HFF-Myc (cell line): ENCODE measurements around the gene CUX1.
A peak's percentile ranks its signal among the peaks of the same experiment; 100 is the strongest.
"Not testable (repeated sequence)": the region's sequence is repeated elsewhere in the genome, so short reads cannot be mapped to it uniquely, and the experiment has no call there.

ENCODE experiments used
- DNase-seq: peaks from one replicate; pipeline ENCODE4 v3.0.0-alpha.2; 2011; ENCODE audit warnings: low read depth; ENCODE audit errors: extremely low read depth
- H3K4me3 ChIP-seq: replicated peaks from 2 replicates; pipeline ENCODE4 v1.5.1; 2011; ENCODE audit warnings: low read depth, mild to moderate bottlenecking, control low read depth, low read length
- CTCF ChIP-seq: IDR thresholded peaks from 2 replicates; pipeline ENCODE4 v1.5.1; 2012; ENCODE audit warnings: mild to moderate bottlenecking, low read depth, low read length, control low read depth; ENCODE audit errors: missing control alignments

CUX1 gene

GRCh38 chr7:102296514-102296913 lies 479.1 kb downstream of the CUX1 start:
- no peak for TF ChIP-seq CTCF
- DNase-seq, result no peak
- H3K4me3 ChIP-seq, result no peak overlapping the region

DNA sequence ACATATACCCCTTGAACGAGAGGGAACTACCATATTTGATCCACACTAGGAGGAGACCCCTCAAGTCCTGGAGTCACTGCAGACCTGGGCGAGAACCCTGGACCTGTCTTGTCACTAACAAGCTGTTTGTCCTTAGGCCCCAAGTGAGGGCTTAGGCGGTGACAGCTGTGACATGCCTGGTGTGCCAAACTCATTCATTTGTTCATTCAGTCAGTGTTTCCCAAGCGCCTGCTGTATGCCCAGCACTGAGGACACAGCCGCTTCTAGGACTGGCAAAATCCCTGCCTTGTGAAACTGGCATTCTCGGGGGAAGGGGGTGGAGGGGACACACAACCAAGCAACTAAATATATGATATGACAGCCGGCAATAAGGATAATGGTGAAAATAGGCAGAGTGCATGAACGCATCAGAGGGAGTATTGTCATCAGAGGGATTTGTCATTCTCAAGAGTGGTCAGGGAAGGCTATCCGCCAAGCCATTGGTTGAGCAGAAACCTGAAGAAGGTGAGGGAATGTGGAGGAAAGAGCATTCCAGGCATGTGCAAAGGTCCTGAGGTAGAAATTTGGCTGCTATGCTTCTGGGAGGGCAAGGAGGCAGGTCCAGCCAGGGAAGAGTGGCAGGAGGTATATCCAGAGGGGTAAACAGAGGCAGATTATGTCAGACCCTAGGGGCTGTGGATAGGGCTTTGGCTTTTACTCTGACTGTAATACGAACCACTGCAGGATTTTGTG lies 480.2 kb downstream of the CUX1 start:
- no peak for DNase-seq
- no peak overlapping the region for H3K4me3 ChIP-seq
- TF ChIP-seq CTCF, result no peak

- DNase-seq, result no peak
- TF ChIP-seq CTCF, result peak; percentile 15
- no peak overlapping the region for H3K4me3 ChIP-seq
Observed at GRCh38 chr7:102300643-102301221, 483.3 kb downstream of the CUX1 start.

- not testable (repeated sequence) for DNase-seq, H3K4me3 ChIP-seq
Observed at GRCh38 chr7:102301367-102301766, 483.9 kb downstream of the CUX1 start.

- no peak overlapping the region for H3K4me3 ChIP-seq
- DNase-seq, result no peak
- no peak for TF ChIP-seq CTCF
Observed at GRCh38 chr7:102302025-102302424, 484.6 kb downstream of the CUX1 start.

DNA sequence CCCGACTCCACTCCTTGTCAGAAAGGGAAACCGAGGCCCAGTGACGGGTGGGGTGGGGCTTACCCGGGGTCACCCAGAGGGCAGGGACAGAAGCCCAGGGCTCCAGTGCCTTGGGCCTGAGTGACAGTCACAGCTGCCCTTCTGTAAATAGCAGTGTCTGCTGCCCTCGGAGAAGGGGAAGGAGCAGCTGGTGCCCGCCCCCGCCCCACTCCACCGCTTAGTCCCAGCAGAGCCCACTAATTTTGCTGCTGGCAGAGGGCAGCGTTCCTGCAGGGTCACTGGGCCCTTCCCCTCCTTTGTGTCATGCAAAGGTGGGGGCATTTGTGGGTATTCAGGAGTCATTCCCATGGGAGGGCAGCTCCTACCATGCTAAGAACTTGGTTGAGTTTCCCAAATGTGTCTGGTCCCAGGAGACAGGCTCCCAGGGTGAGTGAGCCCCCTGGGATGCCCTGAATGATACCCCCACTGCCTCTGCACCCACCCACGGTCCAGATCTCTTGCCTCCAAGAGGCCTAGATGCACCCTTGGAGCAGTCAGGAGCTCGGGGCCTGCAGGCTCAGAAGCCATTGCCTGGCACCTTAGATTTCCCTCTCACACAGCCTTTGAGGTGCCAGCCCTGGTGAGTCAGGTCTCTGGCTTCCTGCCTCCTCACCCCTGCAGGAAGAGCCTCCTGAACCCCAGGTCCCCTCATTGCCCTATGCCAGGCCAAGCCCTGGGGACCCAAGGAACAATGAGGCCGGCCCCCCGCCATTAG lies 486.4 kb downstream of the CUX1 start:
- H3K4me3 ChIP-seq, result no peak overlapping the region
- TF ChIP-seq CTCF, result no peak
- DNase-seq, result no peak

DNA sequence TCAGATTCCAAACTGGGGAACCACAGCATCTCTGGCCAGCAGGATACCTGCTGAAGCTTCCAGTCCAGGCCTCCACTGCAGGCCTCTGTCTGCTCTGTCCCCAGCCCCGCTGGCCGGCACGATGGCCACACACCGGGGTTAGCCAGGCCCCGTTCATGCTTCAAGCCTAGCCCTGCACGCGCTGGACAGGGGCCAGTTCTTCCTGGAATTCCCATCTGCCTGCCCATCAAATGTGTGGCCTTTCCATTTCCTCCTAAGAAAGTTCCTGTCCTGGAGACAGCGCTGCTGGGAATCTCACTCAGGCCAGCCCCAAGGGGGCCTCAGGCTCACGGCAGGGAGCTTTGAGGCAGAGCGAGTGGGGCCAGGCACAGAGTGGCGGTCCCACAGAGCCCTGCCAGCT lies 487.2 kb downstream of the CUX1 start:
- TF ChIP-seq CTCF, result no peak
- no peak for DNase-seq
- no peak overlapping the region for H3K4me3 ChIP-seq
